Measurements from ENCODE around the gene MRPL32.

MRPL32 gene

GRCh38 chr7:42928754-42929153 lies 3.4 kb upstream of the MRPL32 start:
- no peak for DNase-seq

- DNase-seq, result no peak
These were observed 2.7 kb upstream of the MRPL32 start for GRCh38 chr7:42929449-42929848.

DNA sequence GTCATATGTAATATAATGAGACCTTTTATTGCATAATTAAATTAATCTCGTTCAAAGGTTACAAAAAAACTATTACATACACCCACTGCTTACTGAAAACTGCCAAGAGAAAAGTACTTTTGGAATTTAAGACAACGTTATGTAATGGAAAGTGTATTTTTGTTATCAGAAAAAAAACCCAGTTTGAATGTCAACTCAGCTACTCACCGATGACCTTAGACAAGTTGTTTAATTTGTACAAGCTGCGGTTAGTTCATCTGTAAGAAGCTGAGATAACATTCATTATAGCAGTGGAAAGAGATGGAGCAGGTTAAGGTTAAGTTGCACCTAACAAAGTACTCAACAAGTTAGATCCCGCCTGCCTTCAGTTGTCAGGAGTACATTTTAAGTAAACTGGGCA lies 1.3 kb upstream of the MRPL32 start:
- no peak for DNase-seq

- DNase-seq, result peak; percentile 3 to 14
These were observed 736 bp upstream of the MRPL32 start for GRCh38 chr7:42931447-42931833.

GRCh38 chr7:42932811-42933591 lies 825 bp downstream of the MRPL32 start:
- DNase-seq, result peak; percentile 4 to 18

- no peak for DNase-seq
These were observed 2.1 kb downstream of the MRPL32 start for GRCh38 chr7:42934291-42934690.

DNA sequence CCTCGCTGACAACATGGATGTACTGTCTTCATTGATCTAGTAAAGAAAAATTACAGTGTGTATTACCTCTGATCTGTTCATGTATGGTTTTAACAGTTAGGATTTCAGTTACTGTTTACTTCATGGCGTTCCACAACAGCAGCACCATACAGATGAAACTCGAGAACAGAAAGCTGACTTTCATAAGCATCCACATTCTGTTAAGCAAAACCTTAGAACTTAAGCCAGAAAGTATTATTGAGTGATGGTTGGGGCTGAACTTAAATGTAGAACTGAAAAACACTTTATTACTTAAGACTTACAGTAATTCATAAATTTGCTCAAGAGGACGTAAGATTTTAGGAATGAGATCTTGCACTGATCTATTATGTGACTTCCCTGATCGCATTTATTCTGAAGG lies 3.7 kb downstream of the MRPL32 start:
- DNase-seq, result no peak

- DNase-seq, result no peak
These were observed 7.5 kb downstream of the MRPL32 start for GRCh38 chr7:42939457-42940240.

DNA sequence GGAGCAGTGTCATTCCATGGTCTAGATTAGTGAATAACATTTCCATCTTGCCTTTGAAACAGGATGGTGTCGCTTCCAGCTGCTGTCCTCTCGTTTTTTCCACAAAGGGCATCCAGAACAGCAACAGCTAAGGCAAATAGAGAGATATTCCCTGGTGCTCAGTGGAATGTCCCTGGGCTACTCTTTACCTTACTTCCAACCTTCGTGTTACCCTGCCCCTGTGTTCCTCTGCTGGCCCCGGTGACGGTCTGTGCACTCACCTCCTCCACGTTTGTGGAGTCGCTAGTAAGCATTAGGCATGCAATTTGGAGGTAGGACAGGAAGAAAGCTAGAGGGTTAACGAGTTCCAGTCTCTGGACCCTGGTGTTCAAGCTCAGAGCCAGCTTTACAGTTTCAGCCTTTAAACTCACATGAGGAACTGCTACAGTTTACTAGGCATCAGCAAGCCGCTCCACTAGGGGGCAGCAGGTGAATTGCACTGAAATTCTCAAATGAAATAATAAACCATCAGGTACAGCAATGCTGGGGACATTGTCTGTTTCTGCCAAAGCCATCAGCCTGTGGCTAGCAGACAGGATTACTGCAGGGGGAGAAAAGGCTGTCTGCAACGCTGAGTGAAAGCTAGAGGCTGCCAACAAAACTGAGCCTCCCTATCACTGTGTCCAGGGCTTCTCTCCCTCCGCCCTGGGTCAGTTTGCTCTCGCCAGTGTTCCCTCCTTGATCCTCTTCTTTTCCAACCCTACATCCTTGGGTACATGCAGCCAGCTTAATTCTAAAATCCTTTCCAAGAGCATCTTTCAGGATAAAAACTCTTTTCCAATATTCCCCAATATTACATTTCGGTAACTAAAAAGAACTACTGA lies 9.0 kb downstream of the MRPL32 start:
- peak; percentile 76 to 85 for DNase-seq

- peak; percentile 59 to 71 for DNase-seq
These were observed 13.8 kb downstream of the MRPL32 start for GRCh38 chr7:42945821-42946626.

GRCh38 chr7:42946627-42946950 lies 14.4 kb downstream of the MRPL32 start:
- peak; percentile 58 to 81 for DNase-seq

- DNase-seq, result no peak
These were observed 15.3 kb downstream of the MRPL32 start for GRCh38 chr7:42947521-42947920.

- no peak for DNase-seq
These were observed 18.2 kb downstream of the MRPL32 start for GRCh38 chr7:42950417-42950816.

GRCh38 chr7:42952328-42952727 lies 20.2 kb downstream of the MRPL32 start:
- no peak for DNase-seq

DNA sequence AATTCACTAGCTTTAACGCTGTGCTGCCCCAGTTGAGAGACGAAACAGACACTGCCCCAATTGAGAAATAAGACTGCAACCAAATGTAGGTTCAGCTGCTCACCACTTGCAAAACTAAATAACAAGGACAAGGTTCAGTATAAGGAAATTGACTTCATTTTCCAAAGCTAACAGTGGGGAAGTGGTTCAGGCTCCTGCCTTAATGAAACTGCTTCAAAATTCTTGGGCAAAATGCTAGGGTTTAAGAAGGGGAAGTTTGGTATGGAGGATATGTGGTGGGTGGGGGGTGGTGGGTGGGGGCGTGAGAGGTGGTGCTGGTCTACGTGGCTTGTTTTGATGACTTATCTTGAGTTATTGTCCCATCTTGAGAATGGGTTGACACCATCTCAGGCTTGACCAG lies 21.8 kb downstream of the MRPL32 start:
- peak; percentile 85 to 88 for DNase-seq

DNA sequence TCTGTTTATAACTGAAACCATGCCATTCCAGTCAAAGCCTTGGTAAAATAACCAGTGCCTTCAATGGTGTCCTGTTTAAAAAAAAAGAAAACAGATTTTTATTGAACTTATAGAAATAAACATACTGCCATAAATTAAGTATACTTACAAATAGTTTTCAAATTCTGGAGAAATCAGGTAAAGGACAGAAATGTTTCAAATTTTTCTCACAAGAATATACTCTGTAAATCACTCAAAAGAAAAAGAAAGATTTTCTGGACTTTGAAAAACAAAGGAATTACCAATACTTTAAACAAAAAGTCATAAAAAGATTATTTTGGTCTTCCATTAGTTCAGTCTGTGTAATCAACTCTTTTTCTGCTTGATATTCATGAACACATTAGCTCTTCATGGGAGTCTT lies 23.9 kb downstream of the MRPL32 start:
- DNase-seq, result no peak

- no peak for DNase-seq
These were observed 27.4 kb downstream of the MRPL32 start for GRCh38 chr7:42959549-42959948.

DNA sequence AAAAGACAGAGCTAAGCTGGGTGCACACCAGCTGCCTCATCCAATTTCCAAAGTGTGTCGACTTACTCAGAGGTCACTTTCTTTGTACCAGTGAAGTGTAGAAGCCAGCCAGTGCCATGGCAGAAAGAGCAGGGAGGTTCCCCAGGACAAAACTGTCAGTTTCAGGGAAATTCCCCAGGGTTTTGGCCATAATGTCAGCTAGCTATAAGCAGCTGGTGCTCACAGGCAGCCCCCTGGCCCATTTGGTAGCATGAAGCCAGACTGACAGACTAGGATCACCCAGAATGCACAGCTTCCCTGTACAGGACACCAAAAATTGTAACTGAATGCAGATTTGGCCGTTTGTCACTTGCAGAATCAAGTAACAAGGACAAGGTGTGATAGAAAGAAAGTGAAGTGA lies 28.6 kb downstream of the MRPL32 start:
- no peak for DNase-seq

- peak; percentile 9 to 53 for DNase-seq
These were observed 29.0 kb downstream of the MRPL32 start for GRCh38 chr7:42961170-42961569.

DNA sequence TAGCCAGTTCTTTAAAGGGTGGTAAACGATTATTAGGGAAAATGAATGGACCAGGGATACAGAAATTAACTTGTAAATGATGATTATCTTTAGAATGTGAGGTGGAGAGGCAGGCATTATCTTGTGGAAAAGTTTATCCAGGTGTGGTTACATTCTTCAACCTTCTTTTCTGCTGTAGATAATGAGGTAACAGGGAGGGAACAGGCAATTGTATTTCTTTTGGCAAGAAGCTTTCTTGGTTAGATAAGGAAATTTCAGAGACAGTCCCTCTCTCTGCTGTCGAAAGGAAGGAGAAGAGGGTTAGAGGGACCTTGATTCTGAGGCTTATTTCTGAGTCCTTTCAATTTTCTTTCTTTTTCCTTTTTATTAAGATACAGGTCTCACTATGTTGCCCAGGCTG lies 32.1 kb downstream of the MRPL32 start:
- no peak for DNase-seq

- no peak for DNase-seq
These were observed 33.0 kb downstream of the MRPL32 start for GRCh38 chr7:42964849-42965805.

Measured in inflammatory macrophage (primary cell).